Thoracic aorta endothelial cell (primary cell): ENCODE measurements around the gene CCDC175. TPM values are rescaled to one million over a fixed set of nuclear protein-coding genes. Genes with fewer than 3 reads are reported as not detected.

Source experiments
- total RNA-seq: library from RNA; depleted of rRNA; stranded (reverse); fragments of >200 nt; gene quantifications from 2 replicates; pipeline ENCODE4 v1.2.3, GENCODE V29; 2012

The CCDC175 gene
- not detected in 2 replicates for total RNA-seq

DNA sequence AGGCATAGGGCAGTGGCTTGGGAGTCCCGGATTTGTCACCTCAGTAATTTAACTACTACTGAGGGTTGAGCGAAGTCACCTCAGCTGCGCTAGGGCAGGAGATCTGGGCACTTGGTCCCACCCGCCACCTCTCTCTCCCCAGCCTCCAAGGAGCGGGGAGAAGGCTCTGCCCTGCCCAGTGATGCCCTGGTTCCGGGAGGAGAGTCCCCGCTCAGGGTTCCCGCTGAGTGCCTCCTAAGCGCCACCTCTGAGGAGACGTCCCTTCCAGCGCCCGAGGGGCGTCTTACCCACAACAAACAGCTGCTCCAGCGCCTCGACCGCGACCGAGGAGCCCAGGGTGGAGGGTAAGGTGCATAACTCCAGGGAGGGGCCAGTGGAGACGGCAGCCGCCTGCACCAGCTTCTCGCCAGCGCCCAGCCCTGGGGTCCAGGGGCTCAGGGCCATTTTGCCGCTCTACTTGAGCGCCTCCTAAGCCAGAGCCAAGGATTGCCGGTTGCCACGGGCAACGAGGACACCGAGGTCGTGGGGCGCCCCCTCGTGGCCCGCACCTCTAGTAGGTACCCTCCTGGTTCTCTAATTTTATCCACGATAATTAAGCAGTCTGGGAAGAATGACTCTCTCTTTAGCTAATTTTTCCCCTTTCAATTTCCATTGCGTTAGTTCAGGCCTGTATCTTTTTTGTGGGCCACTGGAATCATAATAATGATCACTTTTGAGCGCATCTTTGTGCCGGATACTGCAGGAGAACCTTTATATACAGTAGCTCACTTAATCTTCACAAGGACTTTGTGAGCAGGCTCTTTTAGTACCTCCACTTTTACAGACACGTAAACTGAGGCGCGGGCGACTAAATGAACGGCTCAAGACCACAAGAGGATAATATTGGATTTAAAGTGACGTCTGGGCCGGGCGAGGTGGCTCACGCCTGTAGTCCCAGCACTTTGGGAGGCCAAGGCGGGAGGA lies at the start of gene CCDC175:
Gene CCDC175, minus strand, starts transcription at position 481 of the 963 bp plus-strand sequence. Its CDS starts 37 bp downstream, at position 444.

DNA sequence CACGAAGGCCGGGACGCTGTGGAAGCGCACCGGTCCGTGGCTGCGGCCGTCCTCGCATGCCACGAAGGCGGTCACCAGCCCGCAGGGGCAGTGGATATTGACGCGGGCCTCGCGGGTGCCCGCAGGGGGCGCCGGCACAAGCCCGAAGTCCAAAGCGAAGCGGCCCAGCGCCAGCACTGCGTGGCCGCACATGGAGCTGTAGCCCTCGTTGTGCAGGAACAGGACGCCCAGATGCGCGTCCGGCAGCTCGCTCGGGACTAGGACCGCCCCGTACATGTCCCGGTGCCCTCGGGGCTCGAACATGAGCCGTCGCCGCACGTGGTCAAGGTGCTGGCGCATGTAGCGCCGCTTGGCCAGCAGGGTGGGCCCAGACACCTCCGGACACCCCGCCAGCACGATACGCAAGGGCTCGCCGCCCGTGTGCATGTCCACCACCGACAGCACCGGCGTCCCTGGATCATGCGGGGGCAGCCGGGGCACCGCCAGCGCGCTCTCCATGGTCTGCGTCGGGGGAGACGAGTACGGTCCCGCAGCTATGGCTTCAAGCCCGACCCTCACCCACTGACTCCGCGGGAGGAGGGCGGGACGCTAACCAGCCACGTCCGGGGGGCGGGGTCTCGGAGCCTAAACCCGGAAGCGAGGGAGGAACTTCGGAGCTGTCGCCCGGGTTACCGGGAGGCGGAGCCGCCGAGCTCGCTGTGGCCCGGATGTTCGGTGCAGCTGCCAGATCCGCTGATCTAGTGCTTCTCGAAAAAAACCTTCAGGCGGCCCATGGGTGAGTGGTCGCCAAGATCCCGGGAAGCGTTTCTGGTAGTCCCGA lies 92.6 kb downstream of the CCDC175 start, which contains the start of the genes JKAMP and L3HYPDH:
Gene JKAMP, plus strand, starts transcription at position 699 of the 820 bp plus-strand sequence. Its CDS starts 73 bp downstream, at position 772.
Gene L3HYPDH, minus strand, starts transcription at position 590 of the 820 bp plus-strand sequence. Its CDS starts 92 bp downstream, at position 498.

DNA sequence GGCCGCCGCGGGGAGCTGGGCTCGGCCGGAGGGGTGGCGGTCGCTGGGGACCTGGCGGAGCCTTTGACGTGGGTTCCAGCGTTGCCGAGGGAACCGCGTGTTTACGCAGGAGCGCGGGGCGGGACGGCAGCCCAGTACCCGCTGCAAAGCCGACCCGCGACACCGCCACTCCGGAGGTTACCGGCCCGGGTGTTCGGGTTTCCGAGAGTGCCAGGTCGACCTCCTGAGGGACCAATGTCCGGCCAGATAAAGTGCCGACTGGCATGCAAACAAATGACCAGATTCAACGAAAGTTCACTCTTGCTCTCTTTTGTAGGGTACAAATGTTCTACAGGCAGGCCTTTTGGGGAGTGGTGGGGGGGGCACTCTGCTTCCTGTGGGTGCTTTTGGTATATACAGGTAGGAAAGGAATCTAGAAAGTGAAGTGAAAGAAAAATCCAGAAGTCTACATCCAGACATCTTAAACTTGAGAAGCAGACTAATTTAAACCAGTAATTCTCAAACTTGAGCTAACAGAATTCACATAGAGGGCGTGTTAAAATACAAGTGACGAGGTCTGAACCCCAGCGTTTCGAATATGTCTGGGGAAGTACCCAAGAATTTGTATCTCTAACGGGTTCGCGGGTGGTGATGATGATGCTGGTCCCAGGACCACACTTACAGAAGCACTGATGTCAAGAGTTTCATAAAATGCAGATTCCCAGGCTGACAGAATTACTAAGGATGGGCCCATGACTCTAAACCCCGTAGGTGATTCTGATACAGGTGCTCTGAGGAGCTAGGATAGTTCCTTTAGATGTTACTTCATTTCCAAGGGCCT lies 111.1 kb downstream of the CCDC175 start, which contains the start of gene GPR135:
Gene GPR135, minus strand, starts transcription at position 65 of the 820 bp plus-strand sequence. CDS start 154 bp downstream, outside the sequence.

Other genes starting within 250 kb of the CCDC175 start
- gene GPR135, start 111.4 kb downstream of the CCDC175 start, total RNA-seq, result 3.1 and 7.6 TPM in 2 replicates
- gene L3HYPDH, start 92.4 kb downstream of the CCDC175 start, total RNA-seq, result 49.5 and 49.8 TPM in 2 replicates
- 88.8 and 94.3 TPM in 2 replicates for gene JKAMP, start 92.3 kb downstream of the CCDC175 start, total RNA-seq